ENCODE data around the gene MFSD1. TPM values are rescaled to one million over a fixed set of nuclear protein-coding genes. Genes with fewer than 3 reads are reported as not detected.

Gene MFSD1
- total and polyA plus RNA-seq, 2 of the 13 experiments (the other 11 are each of a cell fraction or from before 2014, with no cell fraction given) = 17.3 to 37.9 TPM

GRCh38 chr3:158789592-158789991 is 12.3 kb upstream of the MFSD1 start (continued):
- TF ChIP-seq CTCF (CRISPR knock-in tag; IDR thresholded peaks at IDR 0.05) = peak; percentile 63
- no peak for TF ChIP-seq STAT6 (CRISPR knock-in tag; IDR thresholded peaks at IDR 0.05; ENCODE audit: borderline replicate concordance)
- TF ChIP-seq PRDM4 (CRISPR knock-in tag; IDR thresholded peaks at IDR 0.05; ENCODE audit: borderline replicate concordance) = no peak
- no peak for TF ChIP-seq SMAD3 (CRISPR knock-in tag; IDR thresholded peaks at IDR 0.05)
- no peak for TF ChIP-seq GABPA (IDR thresholded peaks at IDR 0.05; ENCODE audit: low read depth, low read length)
- no peak for TF ChIP-seq GABPA (CRISPR knock-in tag; IDR thresholded peaks at IDR 0.05; ENCODE audit: low read depth)
- no peak for TF ChIP-seq U2AF2 (IDR thresholded peaks at IDR 0.05; ENCODE audit: low read depth, low read length)
- no peak for TF ChIP-seq KMT2B (CRISPR knock-in tag; IDR thresholded peaks at IDR 0.05)
- no peak for TF ChIP-seq ZNF503 (CRISPR knock-in tag; IDR thresholded peaks at IDR 0.05)
- no peak for TF ChIP-seq IRF9 (CRISPR knock-in tag; IDR thresholded peaks at IDR 0.05; ENCODE audit: borderline replicate concordance)
- TF ChIP-seq STAG1 (CRISPR knock-in tag; IDR thresholded peaks at IDR 0.05) = peak; percentile 70
- no peak for TF ChIP-seq CEBPG (CRISPR knock-in tag; IDR thresholded peaks at IDR 0.05)
- no peak for TF ChIP-seq RFXANK (CRISPR knock-in tag; IDR thresholded peaks at IDR 0.05)
- TF ChIP-seq TRAFD1 (CRISPR knock-in tag; IDR thresholded peaks at IDR 0.05; ENCODE audit: borderline replicate concordance) = no peak

Measured in HepG2 (cell line).